ENCODE data around the gene MAD1L1.

MAD1L1 gene

GRCh38 chr7:2199956-2200583 lies 32.7 kb downstream of the MAD1L1 start:
- H4K8ac ChIP-seq (ENCODE audit: low read depth, low read length) = no peak overlapping the region
- no peak overlapping the region for H4K12ac ChIP-seq (ENCODE audit: low read depth, low read length)
- no peak overlapping the region for H2AK5ac ChIP-seq (ENCODE audit: low read length)
- no peaks in the 10 kb centered on the region for H3K79me1 ChIP-seq (ENCODE audit: low read length)
- peaks cover 12 to 22% of the 10 kb centered on the region in 2 experiments for H3K4me1 ChIP-seq (ENCODE audit: control insufficient read depth in 1 of 2, insufficient read depth in 2 of 2, low read length in 2 of 2)
- no peak overlapping the region for H3K23ac ChIP-seq (ENCODE audit: low read length)
- H3K4me3 ChIP-seq (ENCODE audit: low read depth, low read length) = no peak overlapping the region
- no peak overlapping the region for H3K4me2 ChIP-seq (ENCODE audit: low read length)
- no peak overlapping the region for H3K9ac ChIP-seq (ENCODE audit: low read length)
- H3K9me3 ChIP-seq (ENCODE audit: insufficient read depth, low read depth, low read length) = peaks cover 4% of the 10 kb centered on the region
- peaks cover 45 to 47% of the 10 kb centered on the region in 2 experiments for H3K36me3 ChIP-seq (ENCODE audit: control insufficient read depth in 1 of 2, insufficient read depth in 2 of 2, low read length in 2 of 2)
- no peak overlapping the region for H2AFZ ChIP-seq (ENCODE audit: insufficient read depth, low read length, poor library complexity)
- no peak overlapping the region for H3K27ac ChIP-seq (ENCODE audit: low read depth, low read length)
- no peak overlapping the region for H2BK12ac ChIP-seq (ENCODE audit: low read length)
- no CpG with 5 or more reads among the region's 25 CpGs for WGBS (ENCODE audit: extremely low coverage, insufficient coverage, insufficient read length)
- no peak overlapping the region for H4K91ac ChIP-seq (ENCODE audit: low read depth, low read length)
- no peaks in the 10 kb centered on the region for H3K27me3 ChIP-seq (ENCODE audit: insufficient read depth, low read length)
- no peak overlapping the region for H2BK5ac ChIP-seq (ENCODE audit: low read depth, low read length, poor library complexity)
- H3K79me2 ChIP-seq (ENCODE audit: control insufficient read depth, insufficient read depth, low read length, poor library complexity) = no peaks in the 10 kb centered on the region
- no peak overlapping the region for H3K18ac ChIP-seq (ENCODE audit: low read length)
- no peak overlapping the region for H2BK120ac ChIP-seq (ENCODE audit: insufficient read depth, low read length, poor library complexity)
- no peak overlapping the region for H3K4ac ChIP-seq (ENCODE audit: low read depth, low read length)
- H3K14ac ChIP-seq (ENCODE audit: low read length) = no peak overlapping the region
- DNase-seq = no peak

GRCh38 chr7:2199528-2199927 lies 33.2 kb downstream of the MAD1L1 start:
- H2BK12ac ChIP-seq (ENCODE audit: low read length) = no peak overlapping the region
- peaks cover 4% of the 10 kb centered on the region for H3K9me3 ChIP-seq (ENCODE audit: insufficient read depth, low read depth, low read length)
- H3K9ac ChIP-seq (ENCODE audit: low read length) = no peak overlapping the region
- H2BK5ac ChIP-seq (ENCODE audit: low read depth, low read length, poor library complexity) = no peak overlapping the region
- H2BK120ac ChIP-seq (ENCODE audit: insufficient read depth, low read length, poor library complexity) = no peak overlapping the region
- no peak overlapping the region for H3K27ac ChIP-seq (ENCODE audit: low read depth, low read length)
- no peak overlapping the region for H3K14ac ChIP-seq (ENCODE audit: low read length)
- H4K12ac ChIP-seq (ENCODE audit: low read depth, low read length) = no peak overlapping the region
- no peaks in the 10 kb centered on the region for H3K79me2 ChIP-seq (ENCODE audit: control insufficient read depth, insufficient read depth, low read length, poor library complexity)
- no peak overlapping the region for H3K18ac ChIP-seq (ENCODE audit: low read length)
- WGBS (ENCODE audit: extremely low coverage, insufficient coverage, insufficient read length) = no CpG with 5 or more reads among the region's 16 CpGs
- no peak for DNase-seq
- no peak overlapping the region for H3K23ac ChIP-seq (ENCODE audit: low read length)
- H3K27me3 ChIP-seq (ENCODE audit: insufficient read depth, low read length) = no peaks in the 10 kb centered on the region
- no peak overlapping the region for H3K4me3 ChIP-seq (ENCODE audit: low read depth, low read length)
- no peaks in the 10 kb centered on the region for H3K79me1 ChIP-seq (ENCODE audit: low read length)
- no peak overlapping the region for H2AK5ac ChIP-seq (ENCODE audit: low read length)
- H3K36me3 ChIP-seq (ENCODE audit: control insufficient read depth in 1 of 2, insufficient read depth in 2 of 2, low read length in 2 of 2) = peaks cover 45 to 47% of the 10 kb centered on the region in 2 experiments
- H3K4me1 ChIP-seq (ENCODE audit: control insufficient read depth in 1 of 2, insufficient read depth in 2 of 2, low read length in 2 of 2) = peaks cover 12 to 19% of the 10 kb centered on the region in 2 experiments
- H3K4ac ChIP-seq (ENCODE audit: low read depth, low read length) = no peak overlapping the region
- no peak overlapping the region for H4K91ac ChIP-seq (ENCODE audit: low read depth, low read length)
- H2AFZ ChIP-seq (ENCODE audit: insufficient read depth, low read length, poor library complexity) = no peak overlapping the region
- no peak overlapping the region for H4K8ac ChIP-seq (ENCODE audit: low read depth, low read length)
- H3K4me2 ChIP-seq (ENCODE audit: low read length) = no peak overlapping the region

GRCh38 chr7:2198760-2199159 lies 34.0 kb downstream of the MAD1L1 start:
- no peak for DNase-seq
- no peak overlapping the region for H4K12ac ChIP-seq (ENCODE audit: low read depth, low read length)
- H3K23ac ChIP-seq (ENCODE audit: low read length) = no peak overlapping the region
- H3K4me3 ChIP-seq (ENCODE audit: low read depth, low read length) = no peak overlapping the region
- H3K4ac ChIP-seq (ENCODE audit: low read depth, low read length) = no peak overlapping the region
- no peak overlapping the region for H2BK12ac ChIP-seq (ENCODE audit: low read length)
- WGBS (ENCODE audit: extremely low coverage, insufficient coverage, insufficient read length) = no CpG with 5 or more reads among the region's 10 CpGs
- peaks cover 8 to 12% of the 10 kb centered on the region in 2 experiments for H3K4me1 ChIP-seq (ENCODE audit: control insufficient read depth in 1 of 2, insufficient read depth in 2 of 2, low read length in 2 of 2)
- H4K91ac ChIP-seq (ENCODE audit: low read depth, low read length) = no peak overlapping the region
- H3K9ac ChIP-seq (ENCODE audit: low read length) = no peak overlapping the region
- no peak overlapping the region for H3K18ac ChIP-seq (ENCODE audit: low read length)
- no peak overlapping the region for H4K8ac ChIP-seq (ENCODE audit: low read depth, low read length)
- H3K79me2 ChIP-seq (ENCODE audit: control insufficient read depth, insufficient read depth, low read length, poor library complexity) = no peaks in the 10 kb centered on the region
- H3K79me1 ChIP-seq (ENCODE audit: low read length) = no peaks in the 10 kb centered on the region
- H2AFZ ChIP-seq (ENCODE audit: insufficient read depth, low read length, poor library complexity) = no peak overlapping the region
- no peak overlapping the region for H2BK120ac ChIP-seq (ENCODE audit: insufficient read depth, low read length, poor library complexity)
- no peak overlapping the region for H3K4me2 ChIP-seq (ENCODE audit: low read length)
- H3K14ac ChIP-seq (ENCODE audit: low read length) = no peak overlapping the region
- H3K27ac ChIP-seq (ENCODE audit: low read depth, low read length) = no peak overlapping the region
- no peaks in the 10 kb centered on the region for H3K27me3 ChIP-seq (ENCODE audit: insufficient read depth, low read length)
- H3K36me3 ChIP-seq (ENCODE audit: control insufficient read depth in 1 of 2, insufficient read depth in 2 of 2, low read length in 2 of 2) = peaks cover 45 to 50% of the 10 kb centered on the region in 2 experiments
- H2BK5ac ChIP-seq (ENCODE audit: low read depth, low read length, poor library complexity) = no peak overlapping the region
- H2AK5ac ChIP-seq (ENCODE audit: low read length) = no peak overlapping the region
- peaks cover 4% of the 10 kb centered on the region for H3K9me3 ChIP-seq (ENCODE audit: insufficient read depth, low read depth, low read length)

- Histone ChIP-seq H3K14ac (ENCODE audit: low read length) (no peak overlapping the region), H2AFZ (ENCODE audit: insufficient read depth, low read length, poor library complexity) (no peak overlapping the region), H3K36me3 (ENCODE audit: control insufficient read depth in 1 of 2, insufficient read depth in 2 of 2, low read length in 2 of 2) (peaks cover 49 to 52% of the 10 kb centered on the region in 2 experiments), H3K4me3 (ENCODE audit: low read depth, low read length) (no peak overlapping the region), H4K91ac (ENCODE audit: low read depth, low read length) (no peak overlapping the region), H2BK5ac (ENCODE audit: low read depth, low read length, poor library complexity) (no peak overlapping the region), H3K79me2 (ENCODE audit: control insufficient read depth, insufficient read depth, low read length, poor library complexity) (no peaks in the 10 kb centered on the region), H3K79me1 (ENCODE audit: low read length) (no peaks in the 10 kb centered on the region), H3K9ac (ENCODE audit: low read length) (no peak overlapping the region), H4K12ac (ENCODE audit: low read depth, low read length) (no peak overlapping the region), H3K4ac (ENCODE audit: low read depth, low read length) (no peak overlapping the region), H3K4me1 (ENCODE audit: control insufficient read depth in 1 of 2, insufficient read depth in 2 of 2, low read length in 2 of 2) (peaks cover 3 to 7% of the 10 kb centered on the region in 2 experiments), H3K27me3 (ENCODE audit: insufficient read depth, low read length) (no peaks in the 10 kb centered on the region), H3K18ac (ENCODE audit: low read length) (no peak overlapping the region), H4K8ac (ENCODE audit: low read depth, low read length) (no peak overlapping the region), H3K4me2 (ENCODE audit: low read length) (no peak overlapping the region), H3K9me3 (ENCODE audit: insufficient read depth, low read depth, low read length) (peaks cover 4% of the 10 kb centered on the region), H3K27ac (ENCODE audit: low read depth, low read length) (no peak overlapping the region), H2AK5ac (ENCODE audit: low read length) (no peak overlapping the region), H2BK12ac (ENCODE audit: low read length) (no peak overlapping the region), H3K23ac (ENCODE audit: low read length) (no peak overlapping the region), H2BK120ac (ENCODE audit: insufficient read depth, low read length, poor library complexity) (no peak overlapping the region)
- WGBS (ENCODE audit: extremely low coverage, insufficient coverage, insufficient read length) = no CpG with 5 or more reads among the region's 15 CpGs
- DNase-seq = no peak
Measured at GRCh38 chr7:2198206-2198605, 34.5 kb downstream of the MAD1L1 start.

Measured in trophoblast cell (in vitro differentiated cells and primary cell).